Lung (tissue), 12 donors: ENCODE results near the gene SIRT2. TPM values are rescaled to one million over a fixed set of nuclear protein-coding genes. Genes with fewer than 3 reads are reported as not detected.

ENCODE experiments used
- ATAC-seq: fragments of 200-7000 bp; cut with Tn5 transposase; one replicate; pipeline ENCODE4 v1.9.1; 2020; ENCODE audit warnings: moderate number of reproducible peaks; ENCODE audit not compliant: insufficient read depth, low FRiP score
- DNase-seq, 3 donors: peaks; one replicate each; pipeline ENCODE4 v3.0.0-alpha.2; 2013 to 2017
- H3K27ac ChIP-seq, 2 donors: one replicate each; pipeline ENCODE4 v1.5.1; 2013; ENCODE audit warnings: mild to moderate bottlenecking in 2 of 2, moderate library complexity in 2 of 2, control low read depth in 1 of 2, inconsistent platforms in 1 of 2, low read depth in 1 of 2, low read length in 1 of 2
- H3K27me3 ChIP-seq, 3 donors: one replicate each; pipeline ENCODE4 v1.5.1; 2013; ENCODE audit warnings: low read length in 2 of 3; ENCODE audit not compliant: control insufficient read depth in 3 of 3, insufficient read depth in 3 of 3
- H3K36me3 ChIP-seq, 4 donors: one replicate each; pipeline ENCODE4 v1.5.1; 2013; ENCODE audit warnings: low read length in 4 of 4, mild to moderate bottlenecking in 1 of 4, moderate library complexity in 1 of 4; ENCODE audit not compliant: control insufficient read depth in 4 of 4, insufficient read depth in 4 of 4
- H3K4me1 ChIP-seq, 5 donors: one replicate each; pipeline ENCODE4 v1.5.1; 2013; ENCODE audit warnings: low read length in 5 of 5, mild to moderate bottlenecking in 2 of 5, moderate library complexity in 1 of 5; ENCODE audit not compliant: control insufficient read depth in 5 of 5, insufficient read depth in 5 of 5
- H3K4me3 ChIP-seq: one replicate; pipeline ENCODE4 v1.5.1; 2013; ENCODE audit warnings: mild to moderate bottlenecking, control low read depth, moderate library complexity
- H3K9ac ChIP-seq, 2 donors: one replicate each; pipeline ENCODE4 v1.5.1; 2013; ENCODE audit warnings: low read length in 2 of 2, control low read depth in 1 of 2; ENCODE audit not compliant: insufficient read depth in 1 of 2
- H3K9me3 ChIP-seq, 4 donors: one replicate each; pipeline ENCODE4 v1.5.1; 2013; ENCODE audit warnings: low read length in 3 of 4, mild to moderate bottlenecking in 1 of 4, moderate library complexity in 1 of 4; ENCODE audit not compliant: control insufficient read depth in 4 of 4, insufficient read depth in 3 of 4
- CTCF ChIP-seq: IDR thresholded peaks from 2 replicates; pipeline ENCODE4 v1.5.1; 2012; ENCODE audit warnings: mild to moderate bottlenecking; ENCODE audit errors: control extremely low read depth, extremely low read depth
- WGBS, 2 donors: extraction: QIAGEN DNeasy Blood & Tissue Kit; methylation state at CpG; one replicate each; pipeline ENCODE4 v1.1.7; 2013; 5-methylcytosine and 5-hydroxymethylcytosine counted together
- polyA plus RNA-seq, 2 donors: library from polyadenylated mRNA; stranded (reverse); fragments of 200-250 nt; gene quantifications; one replicate each; pipeline ENCODE4 v1.2.1, GENCODE V29; 2013
- total RNA-seq, 2 donors: library from RNA; depleted of rRNA in 1 of 2; stranded (reverse); fragments of >200 nt in 1 of 2; gene quantifications; one replicate each; pipeline ENCODE4 v1.2.1, GENCODE V29; 2014 to 2021
- donor health status: control.
- donor health status: control.
- donor health status: Bipolar disorder and iron deficiency.
- donor health status: healthy.
- donor health status: DM: yes; HTN: yes; CAD: no.

The SIRT2 gene
- total and polyA plus RNA-seq, 4 donors, result 35.5 to 54.8 (median 48.5) TPM

GRCh38 chr19:38913958-38914357, 14.5 kb upstream of the SIRT2 start:
- H3K4me3 ChIP-seq, result no peak overlapping the region

GRCh38 chr19:38912600-38913514, 13.4 kb upstream of the SIRT2 start:
- WGBS, 2 donors, result 66 to 71% methylated on average over 12 of the region's 12 CpGs
- no peak for ATAC-seq
- H3K9me3 ChIP-seq, result no peaks in the 10 kb centered on the region

More at GRCh38 chr19:38913958-38914357, 14.5 kb upstream of the SIRT2 start:
- peaks cover 0 to 6% (median 1%) of the 10 kb centered on the region in 4 donors for H3K36me3 ChIP-seq
- DNase-seq, result no peak
- 94 to 97% methylated on average over 8 of the region's 8 CpGs for WGBS, 2 donors
- peaks cover 0 to 3% (median 0%) of the 10 kb centered on the region in 3 donors for H3K27me3 ChIP-seq
- no peak for ATAC-seq
- H3K27ac ChIP-seq, result no peak overlapping the region
- no peaks in the 10 kb centered on the region for H3K4me1 ChIP-seq
- TF ChIP-seq CTCF, result no peak
- H3K9ac ChIP-seq, result no peak overlapping the region
- H3K9me3 ChIP-seq, result no peaks in the 10 kb centered on the region

GRCh38 chr19:38911388-38912001, 12.1 kb upstream of the SIRT2 start:
- Histone ChIP-seq H3K4me3 (no peak overlapping the region), H3K4me1 (no peaks in the 10 kb centered on the region), H3K27me3 (peaks cover 0 to 3% (median 0%) of the 10 kb centered on the region in 3 donors), H3K36me3 (peaks cover 0 to 23% (median 1%) of the 10 kb centered on the region in 4 donors), H3K27ac (no peak overlapping the region), H3K9me3 (no peaks in the 10 kb centered on the region), H3K9ac (no peak overlapping the region)
- ATAC-seq, result no peak
- no peak for TF ChIP-seq CTCF
- no peak for DNase-seq
- WGBS, 2 donors, result 56 to 66% methylated on average over 8 to 16 of the region's 16 CpGs

More at GRCh38 chr19:38912600-38913514, 13.4 kb upstream of the SIRT2 start:
- Histone ChIP-seq H3K4me1 (no peaks in the 10 kb centered on the region), H3K4me3 (no peak overlapping the region), H3K27me3 (peaks cover 0 to 3% (median 0%) of the 10 kb centered on the region in 3 donors), H3K27ac (no peak overlapping the region), H3K36me3 (peaks cover 0 to 11% (median 1%) of the 10 kb centered on the region in 4 donors), H3K9ac (no peak overlapping the region)
- no peak for TF ChIP-seq CTCF
- DNase-seq, result no peak
